ENCODE measurements around the gene IDS.
"Not testable (repeated sequence)": the region's sequence is repeated elsewhere in the genome, so short reads cannot be mapped to it uniquely, and the experiment has no call there.

The IDS gene

DNA sequence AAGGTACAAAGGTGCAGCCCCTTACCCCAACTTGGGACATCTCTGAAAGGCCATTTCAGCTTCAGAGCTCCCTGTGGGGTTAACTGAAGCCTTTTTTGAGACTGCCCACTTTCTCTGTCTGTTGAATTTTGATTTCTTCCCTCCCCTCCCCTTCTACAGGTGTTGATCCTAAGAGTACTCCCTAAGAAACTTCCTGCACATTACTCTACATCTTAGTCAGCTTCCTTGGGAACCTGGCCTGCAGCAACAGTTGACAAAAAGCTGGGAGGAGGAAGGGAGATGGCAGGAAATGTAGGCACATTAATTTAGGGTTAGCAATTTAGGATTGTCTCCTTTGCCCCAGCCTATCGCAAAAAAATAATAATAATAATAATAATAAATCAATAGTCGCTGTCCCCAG is 1.2 kb upstream of the IDS start:
- Mint-ChIP-seq H3K27me3 (no peaks in the 10 kb centered on the region), H3K4me3 (no peak overlapping the region), H3K4me1 (peaks cover 24% of the 10 kb centered on the region), H3K9me3 (no peaks in the 10 kb centered on the region), H3K36me3 (ENCODE audit: insufficient read depth) (peaks cover 39% of the 10 kb centered on the region), H3K27ac (ENCODE audit: low read depth) (peak overlapping the region; percentile 100)
- DNase-seq (ENCODE audit: low spot score in 2 of 2) = no peak
- ATAC-seq (replicated peaks; ENCODE audit: extremely low read depth, poor library complexity, severe bottlenecking) = no peak

DNA sequence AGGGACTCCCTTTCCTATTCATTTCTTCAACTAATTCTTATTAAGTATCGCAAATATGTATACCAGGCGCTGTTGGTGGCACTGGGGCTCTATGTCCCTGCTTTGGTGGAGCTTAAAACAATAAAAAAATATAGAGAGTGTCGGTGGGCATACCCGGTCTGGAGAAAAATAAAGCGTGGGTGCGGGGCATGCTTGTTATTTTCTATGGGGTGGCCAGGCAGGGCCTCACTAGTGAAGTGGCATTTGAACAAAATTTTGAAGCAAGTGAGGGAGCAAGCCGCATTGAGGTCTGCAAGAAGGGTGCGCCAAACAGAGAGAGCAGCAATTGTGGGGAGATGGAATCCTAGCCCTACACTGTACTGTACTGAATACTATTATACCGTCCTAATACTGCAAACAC is 565 bp upstream of the IDS start:
- Mint-ChIP-seq H3K4me3 (peak overlapping the region; percentile 99), H3K36me3 (ENCODE audit: insufficient read depth) (peaks cover 46% of the 10 kb centered on the region), H3K27ac (ENCODE audit: low read depth) (peak overlapping the region; percentile 100), H3K27me3 (no peaks in the 10 kb centered on the region), H3K9me3 (no peaks in the 10 kb centered on the region), H3K4me1 (peaks cover 27% of the 10 kb centered on the region)
- DNase-seq (ENCODE audit: low spot score in 2 of 2) (no peak), ATAC-seq (replicated peaks; ENCODE audit: extremely low read depth, poor library complexity, severe bottlenecking) (no peak)

DNA sequence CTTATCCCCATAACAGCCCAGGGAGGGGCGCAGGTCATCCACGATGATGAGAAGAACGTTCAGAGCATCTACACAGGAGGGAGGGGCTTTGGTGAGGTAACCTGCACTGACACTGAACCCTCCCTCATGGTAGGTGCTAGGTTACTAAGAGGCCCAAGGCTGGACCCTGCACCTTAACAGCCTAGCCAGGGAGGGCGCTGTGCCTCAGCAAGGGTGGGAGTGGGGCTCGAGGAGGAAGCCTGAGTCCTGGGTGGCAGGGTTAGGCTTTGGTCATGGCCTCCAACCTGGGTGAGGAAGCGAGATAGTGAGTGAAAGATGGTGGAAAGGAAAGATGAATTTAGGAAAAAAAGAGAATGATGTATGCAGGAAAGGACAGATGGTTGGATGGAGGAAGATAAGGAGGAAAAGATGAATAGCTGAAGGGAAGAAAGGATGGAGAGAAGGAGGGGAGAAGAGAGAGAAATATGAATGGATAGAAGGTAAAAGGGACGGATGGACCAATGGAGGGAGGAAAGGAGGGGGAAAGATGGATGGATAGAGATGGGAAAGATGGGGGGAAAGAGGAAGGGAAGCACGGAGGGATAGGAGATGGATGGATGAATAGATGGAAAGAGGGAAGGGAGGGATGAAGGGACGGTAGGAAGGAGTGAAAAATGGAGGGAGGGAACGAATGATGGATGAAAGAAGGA is 736 bp downstream of the IDS start:
- ATAC-seq (replicated peaks; ENCODE audit: extremely low read depth, poor library complexity, severe bottlenecking) (peak; percentile 52), DNase-seq (ENCODE audit: low spot score in 2 of 2) (peak; percentile 44 to 75)
- H3K4me3 Mint-ChIP-seq = peak overlapping the region; percentile 99
- H3K36me3 Mint-ChIP-seq (ENCODE audit: insufficient read depth) = peaks cover 58% of the 10 kb centered on the region
- peaks cover 29% of the 10 kb centered on the region for H3K4me1 Mint-ChIP-seq
- H3K27me3 Mint-ChIP-seq = no peaks in the 10 kb centered on the region
- peak overlapping the region; percentile 100 for H3K27ac Mint-ChIP-seq (ENCODE audit: low read depth)
- H3K9me3 Mint-ChIP-seq = no peaks in the 10 kb centered on the region

DNA sequence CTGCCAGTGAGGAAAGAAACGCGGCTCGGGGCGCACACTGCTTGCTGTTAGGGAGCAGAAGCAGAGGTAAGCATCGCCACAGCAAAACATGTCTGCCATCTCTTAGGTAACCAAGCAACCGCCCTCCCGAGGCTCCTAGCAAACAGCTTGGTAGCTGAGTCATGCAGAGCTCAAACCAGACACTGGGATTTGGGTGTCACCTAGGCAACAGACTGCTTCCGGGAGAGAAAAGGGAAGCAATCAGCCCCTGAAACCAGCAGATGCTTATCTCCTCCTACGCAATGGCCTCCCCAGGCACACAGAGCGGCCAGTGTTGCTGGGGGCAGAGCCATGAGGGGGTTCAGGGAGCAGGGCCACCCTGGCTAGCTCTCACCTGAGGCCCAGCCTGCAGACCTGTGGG is 1.7 kb downstream of the IDS start:
- Mint-ChIP-seq H3K4me1 (peaks cover 29% of the 10 kb centered on the region), H3K4me3 (peak overlapping the region; percentile 99), H3K27ac (ENCODE audit: low read depth) (peak overlapping the region; percentile 100), H3K36me3 (ENCODE audit: insufficient read depth) (peaks cover 67% of the 10 kb centered on the region)
- peak; percentile 69 for ATAC-seq (replicated peaks; ENCODE audit: extremely low read depth, poor library complexity, severe bottlenecking)
- H3K9me3 Mint-ChIP-seq, H3K27me3 Mint-ChIP-seq: not testable (repeated sequence)
- DNase-seq (ENCODE audit: low spot score in 2 of 2) = peak; percentile 34 to 70

DNA sequence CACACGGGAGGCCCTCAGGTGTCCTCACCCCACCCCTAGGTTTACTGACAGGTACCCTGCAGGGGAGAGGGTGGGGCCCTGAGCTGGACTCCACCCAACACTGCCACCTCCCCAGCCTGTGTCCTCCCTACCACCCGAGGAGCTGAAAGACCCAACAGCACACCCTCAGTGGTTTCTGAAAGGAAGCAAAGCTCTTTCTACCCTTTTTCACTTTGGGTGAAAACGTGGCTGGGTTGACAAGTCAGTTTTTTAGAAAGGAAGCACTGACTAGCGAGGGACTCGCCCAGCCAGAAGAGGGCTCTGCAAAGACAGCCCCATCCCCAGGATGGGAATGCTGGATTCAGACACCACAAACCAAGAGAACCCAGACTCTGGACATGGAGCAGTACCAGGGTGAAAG is 2.2 kb downstream of the IDS start:
- not testable (repeated sequence) for ATAC-seq (replicated peaks; ENCODE audit: extremely low read depth, poor library complexity, severe bottlenecking); H3K9me3 Mint-ChIP-seq; DNase-seq (ENCODE audit: low spot score in 2 of 2); H3K27me3 Mint-ChIP-seq
- H3K4me1 Mint-ChIP-seq = peaks cover 31% of the 10 kb centered on the region
- H3K36me3 Mint-ChIP-seq (ENCODE audit: insufficient read depth) = peaks cover 72% of the 10 kb centered on the region
- peak overlapping the region; percentile 100 for H3K27ac Mint-ChIP-seq (ENCODE audit: low read depth)
- H3K4me3 Mint-ChIP-seq = peak overlapping the region; percentile 99

DNA sequence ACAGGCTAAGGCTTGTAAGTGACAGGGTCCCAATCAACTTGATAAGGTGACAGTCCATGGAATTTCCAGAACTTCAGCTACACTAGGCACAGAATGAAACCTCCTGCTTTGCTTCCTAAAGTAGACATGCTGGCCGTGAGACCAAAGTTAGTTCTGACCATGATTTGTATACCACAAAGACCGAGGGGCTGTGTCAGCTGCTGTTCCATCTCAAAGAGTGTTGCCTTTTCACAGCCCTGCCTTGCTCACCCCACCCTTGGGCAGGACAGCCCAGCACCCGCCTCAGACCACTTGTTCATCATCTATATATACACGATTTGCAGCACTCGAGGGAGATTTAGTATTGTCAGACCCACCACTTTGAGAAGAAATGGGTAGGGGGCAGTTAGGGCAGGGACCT is 5.3 kb downstream of the IDS start:
- no peak for ATAC-seq (replicated peaks; ENCODE audit: extremely low read depth, poor library complexity, severe bottlenecking)
- H3K4me3 Mint-ChIP-seq = no peak overlapping the region
- no peaks in the 10 kb centered on the region for H3K27me3 Mint-ChIP-seq
- peak overlapping the region; percentile 100 for H3K27ac Mint-ChIP-seq (ENCODE audit: low read depth)
- H3K36me3 Mint-ChIP-seq (ENCODE audit: insufficient read depth) = peaks cover 74% of the 10 kb centered on the region
- H3K9me3 Mint-ChIP-seq = no peaks in the 10 kb centered on the region
- H3K4me1 Mint-ChIP-seq = peaks cover 42% of the 10 kb centered on the region
- no peak for DNase-seq (ENCODE audit: low spot score in 2 of 2)

DNA sequence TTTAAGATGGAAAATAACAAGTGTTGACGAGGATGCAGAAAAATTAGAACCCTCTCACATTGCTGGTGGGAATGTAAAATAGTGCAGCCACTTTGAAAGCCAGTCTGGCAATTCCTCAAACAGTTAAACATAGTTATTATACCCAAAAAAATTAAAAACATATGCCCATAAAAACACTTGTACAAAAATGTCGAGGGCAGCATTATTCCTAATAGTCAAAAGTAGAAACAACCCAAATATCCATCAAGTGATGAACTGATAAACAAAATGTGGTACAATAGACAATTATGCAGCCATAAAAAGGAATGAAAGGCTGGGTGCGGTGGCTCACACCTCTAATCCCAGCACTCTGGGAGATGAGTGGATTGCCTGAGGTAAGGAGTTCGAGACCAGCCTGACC is 6.3 kb downstream of the IDS start:
- peak overlapping the region; percentile 18 for H3K4me3 Mint-ChIP-seq

DNA sequence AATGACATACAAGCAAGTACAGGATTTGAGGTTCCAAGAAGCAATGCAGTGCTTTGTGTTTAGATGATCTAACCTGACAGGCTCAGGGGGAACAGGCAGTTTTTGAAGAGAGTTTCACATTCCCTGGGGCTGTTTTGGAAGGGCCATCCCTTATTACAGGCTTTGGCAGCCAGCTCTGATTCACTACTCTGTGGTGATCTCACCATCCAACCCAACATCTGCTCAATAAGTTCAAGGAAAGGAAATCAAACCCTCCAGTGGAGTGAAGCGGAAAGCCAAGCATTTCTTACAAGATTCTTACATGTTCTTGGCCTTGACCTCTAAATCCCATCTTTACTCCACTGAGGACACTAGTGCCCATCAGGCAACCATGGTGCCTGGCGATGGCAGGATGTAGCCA is 7.5 kb downstream of the IDS start:
- H3K27ac Mint-ChIP-seq (ENCODE audit: low read depth) = peak overlapping the region; percentile 77
- H3K4me1 Mint-ChIP-seq = peaks cover 33% of the 10 kb centered on the region
- H3K4me3 Mint-ChIP-seq = no peak overlapping the region
- peaks cover 54% of the 10 kb centered on the region for H3K36me3 Mint-ChIP-seq (ENCODE audit: insufficient read depth)
- no peak for DNase-seq (ENCODE audit: low spot score in 2 of 2)
- H3K9me3 Mint-ChIP-seq = no peaks in the 10 kb centered on the region
- H3K27me3 Mint-ChIP-seq = no peaks in the 10 kb centered on the region
- no peak for ATAC-seq (replicated peaks; ENCODE audit: extremely low read depth, poor library complexity, severe bottlenecking)

More for the DNA sequence above, 6.3 kb downstream of the IDS start:
- no peaks in the 10 kb centered on the region for H3K27me3 Mint-ChIP-seq
- DNase-seq (ENCODE audit: low spot score in 2 of 2) = no peak
- H3K27ac Mint-ChIP-seq (ENCODE audit: low read depth) = peak overlapping the region; percentile 77
- H3K36me3 Mint-ChIP-seq (ENCODE audit: insufficient read depth) = peaks cover 64% of the 10 kb centered on the region
- no peaks in the 10 kb centered on the region for H3K9me3 Mint-ChIP-seq
- ATAC-seq (replicated peaks; ENCODE audit: extremely low read depth, poor library complexity, severe bottlenecking) = no peak
- peaks cover 33% of the 10 kb centered on the region for H3K4me1 Mint-ChIP-seq

DNA sequence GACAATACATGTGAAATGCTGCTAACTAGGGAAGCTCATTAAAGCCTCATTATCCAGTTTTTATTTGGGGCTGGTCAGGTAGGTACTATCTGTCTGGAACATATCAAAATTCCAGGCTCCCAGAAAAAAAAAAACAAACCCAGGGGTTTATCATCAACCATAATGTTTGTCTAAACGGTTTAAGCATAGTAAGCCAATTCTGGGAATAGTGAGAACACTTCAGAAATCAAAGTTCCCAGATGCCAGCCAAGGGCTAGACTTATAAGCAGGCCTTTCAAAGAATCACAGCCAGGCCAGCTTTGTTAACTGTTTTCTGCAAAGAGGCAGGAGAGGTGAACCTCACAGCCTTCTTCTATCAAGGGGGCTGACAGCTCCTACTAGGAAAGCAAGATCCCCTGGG is 8.1 kb downstream of the IDS start:
- Mint-ChIP-seq H3K27me3 (no peaks in the 10 kb centered on the region), H3K4me1 (peaks cover 33% of the 10 kb centered on the region), H3K36me3 (ENCODE audit: insufficient read depth) (peaks cover 49% of the 10 kb centered on the region), H3K27ac (ENCODE audit: low read depth) (no peak overlapping the region), H3K4me3 (no peak overlapping the region), H3K9me3 (no peaks in the 10 kb centered on the region)
- DNase-seq (ENCODE audit: low spot score in 2 of 2) (no peak), ATAC-seq (replicated peaks; ENCODE audit: extremely low read depth, poor library complexity, severe bottlenecking) (no peak)

DNA sequence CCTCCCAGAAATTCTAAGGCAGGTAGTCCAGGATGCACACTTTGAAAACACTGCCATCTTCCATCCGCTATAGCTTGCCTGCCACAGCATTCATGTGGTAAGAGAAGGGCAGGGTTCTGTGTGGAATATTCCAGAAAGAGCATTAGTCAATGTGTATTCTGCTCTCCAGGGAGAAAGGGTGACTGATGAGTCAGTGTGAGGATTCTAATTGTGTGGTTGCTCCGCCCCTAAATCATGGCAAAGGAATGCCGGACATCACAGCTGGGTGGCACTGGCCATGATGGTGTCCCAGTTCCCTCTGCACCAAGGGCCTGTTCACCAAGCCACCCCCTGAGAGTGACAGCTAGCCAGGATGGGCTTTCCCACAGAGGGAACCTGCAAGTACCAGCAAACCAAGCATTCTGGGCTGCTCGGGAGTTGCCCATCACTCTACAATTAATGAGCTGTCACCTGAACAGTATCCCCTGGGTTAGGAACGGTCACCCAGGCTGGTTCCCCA is 9.5 kb downstream of the IDS start:
- peaks cover 30% of the 10 kb centered on the region for H3K4me1 Mint-ChIP-seq
- ATAC-seq (replicated peaks; ENCODE audit: extremely low read depth, poor library complexity, severe bottlenecking) = no peak
- no peak for DNase-seq (ENCODE audit: low spot score in 2 of 2)
- H3K27ac Mint-ChIP-seq (ENCODE audit: low read depth) = no peak overlapping the region
- H3K36me3 Mint-ChIP-seq (ENCODE audit: insufficient read depth) = peaks cover 47% of the 10 kb centered on the region
- H3K27me3 Mint-ChIP-seq = no peaks in the 10 kb centered on the region
- H3K4me3 Mint-ChIP-seq = no peak overlapping the region
- no peaks in the 10 kb centered on the region for H3K9me3 Mint-ChIP-seq

DNA sequence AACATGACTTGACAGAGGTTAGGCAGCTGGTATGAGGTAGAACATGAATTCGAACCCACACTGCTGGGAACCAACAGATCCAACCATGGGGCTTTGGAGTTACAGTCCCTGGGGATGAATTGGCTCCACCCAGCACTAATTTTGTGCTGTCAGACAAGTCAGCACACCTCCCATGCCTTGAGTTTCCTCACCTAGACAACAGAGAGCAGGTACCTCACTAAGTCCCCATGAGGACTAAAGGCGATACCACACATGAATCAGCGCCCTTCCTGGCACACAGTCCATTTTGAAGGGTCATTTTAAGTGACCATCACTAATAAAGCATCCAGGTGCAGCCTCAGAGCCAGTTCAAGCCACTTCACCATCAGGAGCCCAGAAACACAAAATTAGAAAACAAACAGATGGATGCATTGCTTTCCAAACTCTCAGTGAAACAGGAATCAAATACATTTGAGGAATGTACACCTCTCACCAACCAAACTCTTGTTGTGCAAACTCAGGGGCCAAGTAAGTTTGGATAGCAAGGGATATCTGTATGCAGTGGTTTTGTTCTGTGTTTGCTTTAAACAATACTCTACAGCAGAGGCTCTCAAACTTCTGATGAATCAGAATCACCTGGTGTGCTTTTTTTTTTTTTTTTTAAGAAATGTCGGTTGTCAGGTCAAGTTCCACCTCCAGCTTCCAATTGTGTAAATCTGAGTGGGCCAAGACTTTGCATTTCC is 10.1 kb downstream of the IDS start:
- peaks cover 30% of the 10 kb centered on the region for H3K4me1 Mint-ChIP-seq
- ATAC-seq (replicated peaks; ENCODE audit: extremely low read depth, poor library complexity, severe bottlenecking) = no peak
- no peak overlapping the region for H3K27ac Mint-ChIP-seq (ENCODE audit: low read depth)
- H3K9me3 Mint-ChIP-seq = no peaks in the 10 kb centered on the region
- H3K27me3 Mint-ChIP-seq = no peaks in the 10 kb centered on the region
- H3K36me3 Mint-ChIP-seq (ENCODE audit: insufficient read depth) = peaks cover 47% of the 10 kb centered on the region
- DNase-seq (ENCODE audit: low spot score in 2 of 2) = no peak
- no peak overlapping the region for H3K4me3 Mint-ChIP-seq

DNA sequence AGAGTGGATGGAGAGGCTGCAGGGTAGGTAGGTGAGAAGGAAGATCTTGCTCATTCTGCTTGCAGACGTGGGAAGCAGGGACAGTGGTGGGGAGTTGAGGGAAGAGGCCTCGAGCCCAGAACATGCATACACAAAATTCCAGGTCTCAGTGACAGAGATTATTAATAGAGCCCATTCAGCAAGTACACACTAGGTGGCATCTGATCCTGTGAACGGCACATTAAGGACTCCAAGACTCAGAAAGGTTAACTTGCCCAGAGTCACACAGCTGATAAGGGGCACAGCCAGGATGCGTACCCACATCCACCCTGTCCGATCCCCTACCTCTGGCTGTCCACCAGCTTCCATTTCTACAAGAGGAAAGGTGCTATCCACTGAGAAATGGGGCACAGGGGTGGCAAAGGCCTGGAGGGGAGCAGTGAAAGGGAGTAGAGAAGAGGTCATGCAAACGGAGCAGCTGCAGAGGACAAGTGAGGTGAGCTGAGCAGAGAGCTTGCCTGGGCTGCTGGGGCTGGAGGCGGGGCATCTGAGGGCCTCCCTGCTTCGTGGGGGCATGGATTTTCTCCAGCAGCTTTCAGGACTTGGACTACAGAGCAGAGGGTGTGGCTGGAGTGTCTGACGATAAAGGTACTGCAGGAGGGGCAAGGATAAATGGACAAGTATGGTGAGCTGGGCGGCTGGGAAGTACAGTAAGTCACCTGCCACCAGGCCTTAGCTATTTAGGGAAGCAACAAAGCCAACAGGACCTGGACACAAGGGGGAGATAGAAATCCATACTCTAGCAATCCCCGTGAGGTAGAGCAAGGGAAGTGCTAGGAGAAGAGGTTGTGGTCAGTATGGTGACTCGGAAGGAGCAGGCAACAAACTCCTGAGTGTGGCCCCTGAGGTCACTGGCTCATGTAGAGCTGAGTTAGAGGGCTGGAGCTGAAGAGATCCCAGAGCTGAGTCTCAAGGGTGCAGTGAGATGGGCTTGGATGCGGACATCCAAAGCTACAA is 11.2 kb downstream of the IDS start:
- ATAC-seq (replicated peaks; ENCODE audit: extremely low read depth, poor library complexity, severe bottlenecking) = no peak
- no peak overlapping the region for H3K27ac Mint-ChIP-seq (ENCODE audit: low read depth)
- no peaks in the 10 kb centered on the region for H3K9me3 Mint-ChIP-seq
- peaks cover 47% of the 10 kb centered on the region for H3K36me3 Mint-ChIP-seq (ENCODE audit: insufficient read depth)
- peaks cover 33% of the 10 kb centered on the region for H3K4me1 Mint-ChIP-seq
- no peaks in the 10 kb centered on the region for H3K27me3 Mint-ChIP-seq
- no peak overlapping the region for H3K4me3 Mint-ChIP-seq
- no peak for DNase-seq (ENCODE audit: low spot score in 2 of 2)

Measured in central memory CD8-positive, alpha-beta T cell (primary cell).